ENCODE data around the gene GABRR1. TPM values are rescaled to one million over a fixed set of nuclear protein-coding genes. Genes with fewer than 3 reads are reported as not detected.

The GABRR1 gene
- polyA plus RNA-seq, 3 donors: not detected

DNA sequence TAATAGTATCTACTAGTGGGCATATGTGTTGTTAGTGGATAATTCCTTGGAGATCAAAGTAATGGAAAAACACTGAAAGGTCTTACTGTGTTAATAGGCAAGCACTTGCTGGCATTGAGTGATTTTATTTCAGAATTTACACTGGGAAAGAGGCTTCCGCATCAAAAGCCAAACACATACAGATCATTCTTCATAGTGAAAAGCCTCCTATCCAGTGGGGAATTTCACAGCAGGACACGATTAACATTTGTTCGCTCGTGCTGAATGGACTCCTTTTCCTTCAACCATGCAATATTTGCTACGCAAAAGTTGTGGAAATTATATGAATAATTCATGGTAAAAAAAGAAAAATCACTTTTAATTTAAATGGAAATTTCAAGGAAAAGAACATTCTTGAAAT, 26.4 kb downstream of the GABRR1 start:
- H3K9me3 Mint-ChIP-seq: peaks cover 15 to 23% (median 21%) of the 10 kb centered on the region in 7 donors
- H3K9ac ChIP-seq (ENCODE audit: insufficient read depth, low read length, poor library complexity, severe bottlenecking): no peak overlapping the region
- no peaks in the 10 kb centered on the region for H4K20me1 ChIP-seq (ENCODE audit: insufficient read depth, low read length)
- no peaks in the 10 kb centered on the region for H3K4me1 Mint-ChIP-seq
- H2AFZ ChIP-seq (ENCODE audit: insufficient read depth, low read depth, low read length, poor library complexity, severe bottlenecking): no peak overlapping the region
- intact Hi-C loops (cut with micrococcal nuclease): no loop called here
- H3K4me1 ChIP-seq (ENCODE audit: control insufficient read depth in 1 of 2, insufficient read depth in 2 of 2, low read length in 2 of 2): no peaks in the 10 kb centered on the region
- no peak overlapping the region for H3K4me2 ChIP-seq (replicated peaks; ENCODE audit: extremely low read depth, low read length, poor library complexity, severe bottlenecking)
- H3K9me3 ChIP-seq (replicated peaks in 1 of 2; ENCODE audit: control insufficient read depth in 1 of 2, insufficient read depth in 1 of 2, low read length in 2 of 2): peaks cover 11 to 18% of the 10 kb centered on the region in 2 donors
- H3K4me3 ChIP-seq (replicated peaks in 1 of 3; ENCODE audit: low read depth in 2 of 3, low read length in 3 of 3): no peak overlapping the region
- H3K4me3 Mint-ChIP-seq: no peak overlapping the region
- no peaks in the 10 kb centered on the region for H3K36me3 Mint-ChIP-seq
- H3K27me3 ChIP-seq (ENCODE audit: control insufficient read depth in 2 of 2, insufficient read depth in 2 of 2, low read length in 2 of 2): no peaks in the 10 kb centered on the region
- no CpG with 5 or more reads among the region's 5 CpGs for WGBS (ENCODE audit: insufficient coverage)
- H3K27ac Mint-ChIP-seq: no peak overlapping the region
- H3K36me3 ChIP-seq (replicated peaks in 1 of 2; ENCODE audit: control insufficient read depth in 1 of 2, insufficient read depth in 2 of 2, low read length in 2 of 2): no peaks in the 10 kb centered on the region
- H3K79me2 ChIP-seq (ENCODE audit: insufficient read depth, low read length): no peaks in the 10 kb centered on the region
- TF ChIP-seq, protein P1, sequence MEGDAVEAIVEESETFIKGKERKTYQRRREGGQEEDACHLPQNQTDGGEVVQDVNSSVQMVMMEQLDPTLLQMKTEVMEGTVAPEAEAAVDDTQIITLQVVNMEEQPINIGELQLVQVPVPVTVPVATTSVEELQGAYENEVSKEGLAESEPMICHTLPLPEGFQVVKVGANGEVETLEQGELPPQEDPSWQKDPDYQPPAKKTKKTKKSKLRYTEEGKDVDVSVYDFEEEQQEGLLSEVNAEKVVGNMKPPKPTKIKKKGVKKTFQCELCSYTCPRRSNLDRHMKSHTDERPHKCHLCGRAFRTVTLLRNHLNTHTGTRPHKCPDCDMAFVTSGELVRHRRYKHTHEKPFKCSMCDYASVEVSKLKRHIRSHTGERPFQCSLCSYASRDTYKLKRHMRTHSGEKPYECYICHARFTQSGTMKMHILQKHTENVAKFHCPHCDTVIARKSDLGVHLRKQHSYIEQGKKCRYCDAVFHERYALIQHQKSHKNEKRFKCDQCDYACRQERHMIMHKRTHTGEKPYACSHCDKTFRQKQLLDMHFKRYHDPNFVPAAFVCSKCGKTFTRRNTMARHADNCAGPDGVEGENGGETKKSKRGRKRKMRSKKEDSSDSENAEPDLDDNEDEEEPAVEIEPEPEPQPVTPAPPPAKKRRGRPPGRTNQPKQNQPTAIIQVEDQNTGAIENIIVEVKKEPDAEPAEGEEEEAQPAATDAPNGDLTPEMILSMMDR (IDR thresholded peaks at IDR 0.05): no peak
- no peak overlapping the region for H3K27ac ChIP-seq (ENCODE audit: low read depth in 1 of 2, low read length in 2 of 2)
- peaks cover 0 to 6% (median 3%) of the 10 kb centered on the region in 3 donors for H3K27me3 Mint-ChIP-seq (ENCODE audit: low read depth in 3 of 3)
- DNase-seq: no peak

DNA sequence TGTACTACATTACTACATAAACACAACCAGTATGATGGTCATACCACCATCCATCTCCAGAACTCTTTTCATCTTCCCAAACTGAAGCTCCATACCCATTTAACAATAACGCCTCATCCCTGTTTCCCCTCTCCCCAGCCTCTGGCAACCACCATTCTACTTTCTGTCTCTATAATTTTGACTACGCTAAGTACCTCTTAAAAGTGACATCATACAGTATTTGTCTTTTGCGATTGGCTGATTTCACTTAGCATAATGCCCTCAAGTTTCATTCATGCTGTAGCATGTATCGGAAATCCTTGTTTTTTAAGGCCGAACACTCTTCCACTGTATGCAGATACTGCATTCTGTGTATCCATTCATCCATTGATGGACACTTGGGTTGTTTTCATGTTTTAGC, 29.7 kb downstream of the GABRR1 start:
- no peaks in the 10 kb centered on the region for H3K36me3 Mint-ChIP-seq
- no peak for DNase-seq
- WGBS (ENCODE audit: insufficient coverage): 100% methylated on average over 3 of the region's 5 CpGs

More for the DNA sequence above, 29.7 kb downstream of the GABRR1 start:
- Histone ChIP-seq H2AFZ (ENCODE audit: insufficient read depth, low read depth, low read length, poor library complexity, severe bottlenecking) (no peak overlapping the region), H3K79me2 (ENCODE audit: insufficient read depth, low read length) (no peaks in the 10 kb centered on the region), H3K9ac (ENCODE audit: insufficient read depth, low read length, poor library complexity, severe bottlenecking) (no peak overlapping the region), H3K9me3 (replicated peaks in 1 of 2; ENCODE audit: control insufficient read depth in 1 of 2, insufficient read depth in 1 of 2, low read length in 2 of 2) (no peaks in the 10 kb centered on the region), H4K20me1 (ENCODE audit: insufficient read depth, low read length) (no peaks in the 10 kb centered on the region), H3K27ac (ENCODE audit: low read depth in 1 of 2, low read length in 2 of 2) (no peak overlapping the region), H3K4me3 (replicated peaks in 1 of 3; ENCODE audit: low read depth in 2 of 3, low read length in 3 of 3) (no peak overlapping the region), H3K27me3 (ENCODE audit: control insufficient read depth in 2 of 2, insufficient read depth in 2 of 2, low read length in 2 of 2) (no peaks in the 10 kb centered on the region), H3K36me3 (replicated peaks in 1 of 2; ENCODE audit: control insufficient read depth in 1 of 2, insufficient read depth in 2 of 2, low read length in 2 of 2) (no peaks in the 10 kb centered on the region), H3K4me2 (replicated peaks; ENCODE audit: extremely low read depth, low read length, poor library complexity, severe bottlenecking) (no peak overlapping the region), H3K4me1 (ENCODE audit: control insufficient read depth in 1 of 2, insufficient read depth in 2 of 2, low read length in 2 of 2) (no peaks in the 10 kb centered on the region)
- Mint-ChIP-seq H3K9me3 (peaks cover 0 to 2% (median 0%) of the 10 kb centered on the region in 7 donors), H3K27me3 (ENCODE audit: low read depth in 3 of 3) (peaks cover 0 to 6% (median 1%) of the 10 kb centered on the region in 3 donors), H3K4me3 (no peak overlapping the region), H3K4me1 (no peaks in the 10 kb centered on the region), H3K27ac (no peak overlapping the region)
- TF ChIP-seq, protein P1 (IDR thresholded peaks at IDR 0.05): no peak
- intact Hi-C loops (cut with micrococcal nuclease): no loop called here
